Brain pericyte (primary cell): ENCODE results near the gene IER5L.

ENCODE experiments used
- DNase-seq: peaks from one replicate; pipeline ENCODE4 v3.0.0-alpha.2; 2012; ENCODE audit warnings: low read depth, low spot score

IER5L gene

DNA sequence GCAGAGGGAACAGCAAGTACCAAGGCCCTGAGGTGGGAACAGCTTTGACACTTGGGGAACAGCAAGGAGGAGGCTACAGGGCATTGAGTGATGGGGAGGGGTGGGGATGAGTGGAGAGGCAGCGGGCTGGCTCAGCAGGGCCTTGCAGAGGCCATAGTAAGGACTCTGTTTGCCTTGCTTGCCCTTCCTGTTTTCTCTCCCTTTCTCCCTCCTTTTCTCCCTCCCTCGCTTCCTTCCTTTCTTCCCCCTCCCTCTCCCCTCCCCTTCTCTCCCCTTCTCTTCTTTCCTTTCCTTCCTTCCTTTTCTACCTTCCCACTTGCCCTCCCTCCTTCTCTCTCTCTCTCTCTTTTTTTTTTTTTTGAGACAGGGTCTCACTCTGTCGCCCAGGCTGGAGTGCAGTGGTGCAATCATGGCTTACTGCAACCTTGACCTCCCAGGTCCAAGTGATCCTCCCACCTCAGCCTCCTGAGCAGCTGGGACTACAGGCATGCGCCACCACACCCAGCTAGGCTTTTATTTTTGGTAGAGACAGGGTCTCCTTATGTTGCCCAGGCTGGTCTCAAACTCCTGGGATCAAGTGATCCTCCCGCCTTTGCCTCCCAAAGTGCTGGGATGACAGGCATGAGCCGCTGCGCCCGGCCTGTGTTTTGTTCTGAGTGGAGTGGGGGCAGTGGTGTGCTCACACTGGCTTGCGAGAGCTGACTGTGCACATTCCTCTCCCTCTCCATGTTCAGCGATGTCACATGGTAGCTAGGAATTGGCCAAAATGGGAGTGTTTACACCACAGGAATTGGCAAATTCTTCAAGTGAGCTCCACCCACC, 17.1 kb downstream of the IER5L start:
- DNase-seq = no peak

DNA sequence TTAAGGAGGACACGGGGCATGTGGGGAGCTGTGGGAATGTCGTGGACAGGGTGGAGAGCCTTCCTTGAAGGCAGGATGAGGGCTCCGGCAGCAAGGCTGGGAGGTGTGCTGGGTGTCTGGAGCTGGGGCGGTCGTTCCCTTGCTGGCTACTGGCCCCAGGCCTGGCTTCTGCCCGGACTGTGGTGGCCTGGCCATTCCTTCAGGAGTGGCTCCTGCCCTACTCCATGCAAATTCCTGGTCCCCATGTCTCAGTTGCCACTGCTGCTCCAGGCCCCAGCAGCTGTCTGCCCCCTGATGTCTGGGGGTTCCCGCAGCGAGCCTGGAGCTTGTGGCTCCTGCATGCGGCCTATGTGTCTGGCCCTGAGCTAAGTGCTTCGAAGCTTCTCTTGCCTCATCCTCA, 21.9 kb downstream of the IER5L start:
- DNase-seq = no peak

DNA sequence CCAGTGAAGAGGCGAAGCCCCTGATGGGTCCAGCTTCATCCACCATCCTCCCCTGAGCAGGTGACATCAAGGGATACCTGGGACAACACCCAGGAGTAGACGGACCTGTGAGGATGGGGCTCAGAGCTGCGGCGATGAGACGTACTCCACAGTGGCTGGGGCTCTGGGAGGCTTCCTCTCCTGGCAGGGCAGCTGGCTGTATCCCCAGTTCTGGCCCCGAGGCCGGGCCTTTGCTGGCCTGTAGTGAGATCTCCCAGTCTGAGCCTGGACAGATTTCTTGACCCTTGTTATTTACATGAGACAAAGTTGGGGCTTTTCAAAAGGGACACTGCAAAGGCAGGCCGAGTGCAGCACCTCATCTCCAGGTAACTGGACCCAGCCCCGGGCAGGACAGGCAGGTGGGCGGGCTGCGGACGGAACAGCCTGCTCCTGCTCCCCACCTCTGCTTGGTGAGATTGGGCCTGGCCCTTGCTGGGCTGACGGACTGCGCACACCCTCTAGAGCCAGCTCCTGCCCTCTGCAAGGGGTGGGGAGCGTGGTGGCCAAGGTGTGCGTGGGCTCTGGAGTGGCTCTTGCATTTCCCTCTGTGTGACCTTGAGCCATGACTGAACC, 23.1 kb downstream of the IER5L start:
- DNase-seq = no peak

DNA sequence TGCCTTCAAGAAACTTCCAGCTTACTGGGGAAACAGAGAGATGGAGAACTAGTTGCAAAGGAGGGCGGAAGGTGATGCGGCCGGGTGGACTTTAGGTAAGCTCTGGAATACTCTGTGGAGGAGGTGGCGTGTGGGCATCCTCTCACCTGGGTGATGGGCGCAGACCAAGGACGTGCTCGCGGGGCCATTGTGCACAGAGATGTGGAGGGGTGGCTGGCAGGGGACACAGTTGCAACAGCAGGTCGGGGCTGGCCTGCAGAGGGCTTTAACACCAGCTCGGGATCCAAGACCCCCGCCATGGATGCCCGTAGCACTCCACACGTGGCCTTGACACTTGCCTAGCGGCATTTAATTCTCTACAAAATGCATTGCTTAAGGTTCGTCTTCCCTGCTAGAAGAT, 26.6 kb downstream of the IER5L start:
- DNase-seq = no peak

DNA sequence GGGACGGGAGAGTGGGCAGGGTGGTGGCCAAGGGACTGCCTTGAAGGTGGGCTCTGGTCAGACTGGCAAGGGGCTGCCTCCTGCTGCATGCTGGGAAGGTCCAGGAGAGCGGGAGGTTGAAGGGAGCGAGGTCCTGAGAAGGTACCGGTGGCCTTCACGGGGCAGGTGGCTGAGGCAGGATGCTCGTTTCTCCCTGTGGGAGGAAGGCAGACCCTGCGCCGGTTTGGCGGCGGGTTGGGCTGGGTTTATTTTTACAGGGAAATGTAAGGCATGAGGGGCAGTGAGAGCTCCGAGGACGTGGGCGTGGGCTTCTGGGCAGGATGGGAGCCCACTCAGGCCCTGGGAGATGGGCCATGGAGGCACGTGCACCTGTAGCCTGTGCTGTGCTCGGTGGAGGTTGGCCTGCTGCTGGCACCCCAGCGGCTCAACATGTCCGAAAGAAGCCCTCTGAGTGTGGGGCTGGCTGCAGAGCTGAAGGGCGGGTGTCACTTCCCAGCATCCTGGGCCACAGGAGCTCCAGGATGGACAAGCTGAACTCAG, 27.3 kb downstream of the IER5L start:
- no peak for DNase-seq

DNA sequence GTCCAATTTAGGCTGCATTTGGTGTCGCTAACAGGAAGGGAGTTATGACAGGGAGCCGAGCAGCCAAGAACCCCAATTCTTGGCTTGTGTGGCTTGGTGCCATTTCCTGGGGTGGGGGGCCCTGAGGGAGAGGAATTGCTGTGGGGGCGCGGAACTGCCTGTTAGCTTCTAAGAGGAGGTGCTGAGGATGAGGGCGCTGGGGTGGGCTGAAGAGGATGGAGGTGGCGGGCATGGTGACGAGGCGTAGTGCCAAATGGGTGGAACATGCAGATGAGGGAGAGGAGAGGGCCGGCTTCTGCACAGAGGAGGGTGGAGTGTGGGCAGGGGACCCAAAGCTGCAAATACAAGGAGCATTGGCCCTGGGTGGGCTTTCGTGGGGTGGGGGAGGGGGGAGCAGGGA, 27.9 kb downstream of the IER5L start:
- no peak for DNase-seq

DNA sequence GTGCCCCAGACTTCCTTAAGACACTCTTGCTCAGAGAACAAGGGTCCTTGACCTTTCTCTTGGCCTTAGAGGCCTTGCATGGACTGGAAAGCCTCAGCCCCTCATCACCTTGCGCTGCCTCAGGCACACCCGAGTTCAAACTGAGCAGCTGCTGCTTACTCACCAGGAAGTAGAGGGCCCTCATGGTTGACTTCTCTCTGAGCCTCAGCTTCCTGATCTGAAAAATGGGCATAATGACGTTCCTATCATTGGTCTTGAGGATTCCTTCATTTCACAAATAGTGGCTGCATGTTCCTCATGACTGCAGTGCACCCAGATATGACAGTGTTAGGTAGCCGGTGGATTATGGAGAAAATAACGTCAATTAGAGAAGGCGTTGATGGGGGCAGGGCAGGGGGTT, 28.6 kb downstream of the IER5L start:
- DNase-seq = no peak

DNA sequence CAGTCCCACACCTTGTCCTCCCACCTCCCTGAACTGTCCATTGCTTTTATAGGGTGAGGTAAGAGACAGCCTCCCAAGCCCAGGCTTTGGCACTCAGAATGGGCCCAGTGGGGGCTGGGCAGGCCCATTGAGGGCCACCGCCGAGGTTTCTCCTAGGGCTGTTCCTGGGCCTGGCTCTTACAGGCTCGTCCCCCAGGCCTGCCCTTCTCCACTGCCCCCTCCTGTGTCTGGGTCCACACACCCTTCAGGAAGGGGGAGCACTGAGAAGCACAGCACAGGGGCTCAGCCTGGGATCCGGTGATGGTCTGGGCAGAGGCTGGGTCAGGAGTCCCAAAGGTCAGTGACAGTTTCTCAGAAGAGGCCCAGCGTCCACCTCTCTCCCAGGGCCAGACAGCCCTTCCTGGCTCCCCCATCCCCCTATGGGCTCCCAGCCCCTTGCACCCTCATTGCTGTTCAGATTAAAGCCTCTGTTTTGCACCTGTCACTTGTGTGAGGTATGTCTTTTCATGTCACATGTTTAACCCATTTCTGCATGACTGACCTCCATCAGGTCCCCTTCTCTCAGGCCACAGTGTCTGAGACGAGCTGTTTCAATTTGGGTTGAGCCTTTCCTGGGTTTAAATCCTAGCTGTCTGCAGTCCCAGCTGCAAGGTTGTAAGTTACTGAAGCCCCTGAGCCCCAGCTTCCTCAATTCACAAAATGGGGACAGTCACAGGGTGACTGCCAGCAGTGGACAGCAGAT, 29.4 kb downstream of the IER5L start:
- DNase-seq = no peak

DNA sequence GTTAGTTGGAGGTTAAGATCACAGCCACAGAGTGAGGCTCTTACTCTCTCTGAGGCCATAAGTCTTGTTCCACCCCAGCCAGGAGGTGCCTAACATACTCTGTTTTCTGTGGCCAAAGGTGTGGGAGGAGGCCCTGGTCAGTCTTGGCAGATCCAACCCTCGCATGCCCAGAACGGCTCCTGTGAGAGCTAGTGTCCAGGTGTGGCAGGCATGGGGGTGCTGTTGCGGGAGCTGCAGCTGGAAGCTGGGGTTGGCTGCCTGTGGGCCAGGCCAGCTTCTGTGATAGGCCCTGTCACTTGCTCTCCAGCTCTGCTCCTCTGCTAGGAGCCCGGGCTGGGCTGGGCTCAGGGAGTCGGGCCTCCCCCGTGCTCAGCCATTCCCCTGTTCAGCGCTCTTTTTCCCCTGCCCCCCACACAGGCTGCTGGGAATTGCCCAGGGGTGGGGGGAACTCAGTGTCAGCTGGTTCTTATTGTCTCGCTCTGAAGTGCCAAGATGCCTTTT, 31.6 kb downstream of the IER5L start:
- no peak for DNase-seq

DNA sequence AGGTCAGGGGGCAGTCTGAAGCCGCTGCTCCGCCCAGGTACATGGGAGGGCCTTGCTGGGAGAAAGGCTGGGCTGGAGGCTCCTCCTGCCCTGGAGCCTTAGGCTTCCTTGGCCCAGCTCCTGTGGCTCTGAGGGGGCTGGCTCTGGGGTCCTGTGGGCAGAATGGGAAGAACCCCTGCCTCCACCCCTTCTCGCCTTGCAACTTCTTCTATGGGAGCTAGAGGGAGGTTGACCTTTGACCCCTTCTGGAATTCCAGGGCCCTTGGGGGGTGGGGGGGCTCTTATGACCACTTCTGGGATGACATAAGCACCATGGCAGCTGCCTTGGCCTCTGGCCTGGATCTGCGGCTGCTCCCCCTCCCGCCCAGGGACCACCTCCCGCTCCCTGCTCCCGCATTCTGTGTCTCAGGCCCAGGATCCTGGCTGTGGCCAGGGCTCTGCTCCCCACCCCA, 32.2 kb downstream of the IER5L start:
- DNase-seq = peak; percentile 78

DNA sequence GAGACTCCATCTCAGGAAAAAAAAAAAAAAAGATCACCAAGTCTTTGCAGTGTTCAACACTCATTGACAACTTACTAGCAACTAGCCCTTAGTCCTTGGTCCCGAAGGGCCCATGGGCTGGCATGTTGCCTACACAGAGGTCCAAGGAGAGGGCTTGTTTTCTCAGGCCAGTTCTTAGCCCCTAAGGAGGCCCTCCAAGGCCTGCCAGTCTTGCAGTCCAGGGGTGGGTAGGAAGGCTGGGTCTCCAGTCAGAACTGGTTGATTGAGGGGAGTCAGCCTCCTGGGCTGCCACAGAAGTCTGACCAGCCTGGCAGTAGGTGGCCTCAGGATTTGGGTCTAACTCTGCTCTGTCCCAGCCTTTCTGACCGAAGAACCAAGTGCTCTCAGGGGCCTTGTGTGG, 32.7 kb downstream of the IER5L start:
- no peak for DNase-seq

DNA sequence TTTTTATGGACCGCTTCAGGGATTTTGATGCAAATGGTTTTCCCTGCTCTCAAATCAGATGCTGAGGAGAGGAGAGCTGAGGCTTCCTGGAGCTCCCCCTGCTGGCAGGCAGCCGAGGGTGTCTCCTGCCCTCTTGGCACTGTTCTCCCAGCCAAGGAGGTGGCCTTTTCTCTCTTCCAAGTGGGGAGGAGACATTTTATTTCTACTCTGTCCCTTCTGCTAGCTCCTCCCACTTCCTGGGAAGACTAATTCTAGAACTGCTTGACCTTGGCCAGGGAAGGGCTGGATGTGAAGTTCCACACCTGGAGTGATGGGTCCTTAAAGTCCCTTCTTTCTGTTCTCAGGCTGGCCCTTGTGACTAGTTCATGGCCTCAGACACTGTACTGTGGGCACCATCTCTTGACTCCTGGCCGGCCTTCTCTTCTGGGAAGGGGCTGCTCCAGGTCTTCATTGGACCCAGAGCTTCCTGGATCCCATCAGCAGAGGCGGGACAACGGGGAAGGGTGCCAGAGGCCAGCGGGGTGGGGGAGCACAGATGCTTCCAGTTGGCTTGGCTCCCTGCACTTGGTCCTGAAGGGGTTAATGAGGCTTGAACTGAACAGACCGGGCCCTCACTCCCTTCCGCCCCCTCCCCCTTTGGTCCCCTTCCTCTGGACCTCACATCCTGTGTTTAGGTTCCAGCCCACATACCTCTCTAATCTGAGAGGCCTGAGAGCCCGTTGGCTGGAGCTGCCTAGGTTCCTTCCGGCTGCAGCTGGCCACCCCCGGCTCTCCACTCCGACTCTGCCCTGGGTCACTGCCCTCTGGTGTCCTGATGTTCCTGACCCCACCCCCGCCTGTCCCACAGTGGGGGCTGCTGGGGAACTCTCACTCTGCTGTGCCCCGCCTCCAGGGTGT, 34.8 kb downstream of the IER5L start:
- DNase-seq = no peak

DNA sequence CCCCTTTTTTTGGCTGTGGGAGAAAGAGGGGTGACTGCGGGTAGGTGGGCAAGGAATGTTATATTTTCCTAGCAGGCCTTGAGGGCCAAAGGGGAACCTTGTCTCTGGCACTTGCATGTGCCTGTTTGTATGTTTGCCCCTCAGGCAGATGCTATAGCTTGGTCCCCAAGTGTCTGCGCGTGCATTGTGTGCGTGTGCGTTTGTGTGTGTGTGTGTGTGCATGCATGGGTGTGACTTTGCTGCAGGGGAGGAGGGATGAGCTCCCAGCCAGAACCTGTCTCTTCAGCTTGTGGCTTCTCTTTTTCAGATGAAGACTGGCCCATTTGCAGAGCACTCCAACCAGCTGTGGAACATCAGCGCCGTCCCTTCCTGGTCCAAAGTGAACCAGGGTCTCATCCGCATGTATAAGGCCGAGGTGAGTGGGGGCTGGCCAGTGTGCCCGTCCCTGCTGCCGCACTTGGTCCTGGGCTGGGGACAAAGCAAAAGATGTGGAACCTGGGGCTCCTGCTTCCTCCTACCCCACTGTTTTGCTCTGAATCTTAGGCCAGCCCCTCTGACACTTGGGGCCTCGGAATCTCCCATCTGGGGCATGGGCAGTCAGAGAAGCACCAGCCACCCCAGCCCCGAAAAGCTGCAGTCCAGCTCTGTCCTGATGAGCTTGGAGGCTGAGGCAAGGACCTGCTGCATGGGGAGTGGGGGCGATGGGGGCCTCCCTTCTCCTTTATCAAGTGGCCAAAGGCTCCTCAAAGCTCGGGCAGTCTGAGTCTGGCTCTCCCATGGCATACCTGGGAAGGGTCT, 35.7 kb downstream of the IER5L start:
- DNase-seq = no peak

DNA sequence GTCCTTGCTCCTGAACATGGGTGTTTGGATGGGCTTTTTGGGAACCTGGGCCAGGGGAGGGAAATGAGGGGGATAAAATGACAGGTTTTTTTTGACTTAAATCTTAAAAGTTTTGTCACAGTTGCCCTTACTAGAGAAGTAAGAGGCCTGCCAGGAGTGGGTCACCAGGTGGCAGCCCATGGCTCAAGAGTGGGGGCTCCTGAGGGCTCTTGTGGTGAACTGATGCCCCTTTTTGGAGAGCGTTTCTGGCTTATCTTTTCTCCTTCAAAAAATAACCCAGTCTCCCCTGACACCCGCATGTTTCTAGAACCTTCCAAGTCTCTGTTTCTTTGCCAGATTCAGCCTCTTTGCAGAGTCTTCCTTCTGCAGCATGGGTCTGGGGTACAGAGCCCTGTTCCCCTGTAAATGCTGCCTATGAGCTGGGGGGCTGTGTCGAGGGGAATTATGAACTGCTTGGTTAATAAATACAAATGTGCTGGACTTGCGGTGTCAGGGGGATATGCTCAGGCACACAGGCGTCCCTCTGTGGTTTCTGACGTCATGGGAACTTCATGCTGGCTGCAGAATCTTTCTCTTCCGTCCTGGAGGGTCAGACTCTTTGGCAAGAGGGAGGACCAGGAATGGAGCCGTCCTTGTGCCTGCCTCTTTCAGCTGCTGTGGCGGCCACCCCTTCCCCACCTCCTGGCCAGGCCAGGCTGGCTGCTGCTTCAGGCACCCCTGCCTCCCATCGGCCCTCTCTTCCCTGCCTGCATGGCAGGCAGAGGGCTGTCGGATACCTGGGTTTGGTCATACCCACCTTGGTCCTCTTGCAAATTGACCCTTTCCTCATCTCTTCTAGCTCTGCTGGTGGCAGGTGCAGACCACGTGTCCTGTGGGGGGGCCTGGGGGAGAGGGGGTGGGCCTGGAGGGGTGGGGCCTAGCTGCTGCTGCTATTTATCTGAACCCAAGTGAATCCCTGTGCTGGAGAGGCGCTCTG, 36.7 kb downstream of the IER5L start:
- DNase-seq = no peak

DNA sequence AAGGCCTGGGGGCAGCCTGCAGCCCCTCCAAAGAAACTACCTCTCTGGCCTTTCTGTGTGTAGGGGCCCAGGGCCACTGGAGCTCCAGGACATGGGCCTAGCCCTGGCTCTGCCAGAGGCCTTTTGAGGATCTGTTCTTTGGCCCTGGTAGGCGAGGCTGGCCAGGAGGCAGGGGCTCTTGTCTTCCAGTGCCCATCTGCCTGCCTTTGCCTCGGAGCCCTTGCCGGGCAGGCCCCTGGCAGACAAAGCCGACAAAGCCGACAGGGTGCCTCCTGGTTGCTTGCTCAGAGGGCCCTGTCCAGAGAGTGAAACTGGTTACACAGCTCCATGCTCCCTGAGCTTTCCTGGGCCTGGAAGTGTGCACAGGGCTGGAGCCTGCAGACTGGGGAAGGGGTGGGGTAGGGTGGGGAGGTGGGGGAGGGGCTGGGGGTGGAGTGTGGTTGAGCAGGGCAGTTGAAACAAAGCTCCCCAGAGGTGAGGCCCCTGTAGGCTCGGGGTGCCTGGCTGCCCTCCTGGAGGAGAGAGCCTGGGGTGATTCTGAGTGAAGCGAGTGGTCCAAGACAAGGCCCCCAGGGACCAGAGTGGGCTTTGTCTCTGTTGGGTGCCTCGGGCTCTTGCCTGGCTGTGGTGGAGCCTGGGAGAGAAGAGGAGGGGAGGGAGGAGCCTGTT, 37.5 kb downstream of the IER5L start:
- DNase-seq = no peak

DNA sequence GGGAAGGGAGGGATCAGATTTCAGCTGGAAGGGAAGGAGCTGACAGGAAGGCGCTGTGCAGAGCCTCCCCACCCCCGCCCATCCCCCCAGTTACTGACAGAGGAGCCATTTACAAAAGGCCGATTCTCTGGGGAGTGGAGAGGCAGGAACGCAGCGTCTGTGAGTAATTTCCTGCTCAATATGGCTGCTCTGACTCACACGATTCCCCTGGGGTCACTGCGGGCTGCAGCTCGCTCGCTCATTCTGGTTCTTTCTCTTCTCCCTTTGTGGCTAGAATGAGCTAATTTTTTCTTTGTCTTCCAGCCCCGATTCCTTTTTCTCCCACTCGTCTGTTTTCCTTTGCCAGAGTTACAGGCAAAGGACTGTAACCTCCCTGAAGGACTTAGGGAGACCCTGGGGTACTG, 38.1 kb downstream of the IER5L start:
- DNase-seq = peak; percentile 98

DNA sequence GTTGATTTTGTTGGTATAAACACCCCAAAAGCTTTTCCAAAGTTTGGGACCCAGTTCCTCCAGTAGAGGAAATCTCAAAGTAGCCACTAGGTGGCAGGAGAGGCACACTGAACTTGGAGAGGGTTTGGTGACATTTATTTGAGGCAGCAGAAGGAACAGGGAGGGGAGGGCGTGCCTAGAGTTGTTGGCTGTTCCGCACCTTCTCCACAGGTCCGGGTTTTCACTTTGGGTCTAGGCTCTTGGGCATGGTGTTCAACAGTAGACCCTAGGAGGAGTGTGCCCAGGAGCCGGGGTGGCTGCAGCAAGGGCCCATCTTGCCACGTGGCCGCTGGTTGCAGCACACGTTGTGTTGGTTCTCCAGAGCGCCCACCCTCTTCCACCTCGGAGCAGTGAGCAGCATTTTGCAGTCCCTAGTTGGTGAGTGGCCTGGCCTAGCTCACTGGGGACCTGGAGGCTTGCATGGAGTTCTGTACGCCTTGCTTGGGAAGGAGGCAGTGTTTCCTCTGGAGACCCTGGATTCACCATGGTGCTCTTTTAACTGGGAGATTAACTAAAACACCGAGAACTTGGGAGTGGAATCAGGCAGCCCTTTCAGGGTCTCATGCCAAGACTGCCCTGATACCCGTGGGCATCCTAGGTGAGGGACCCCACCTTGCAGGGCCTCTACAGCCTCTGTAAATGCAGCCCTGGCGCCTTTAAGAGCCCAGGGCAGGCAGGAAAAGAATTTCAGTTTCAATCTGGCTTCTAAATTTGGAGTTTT, 38.6 kb downstream of the IER5L start:
- no peak for DNase-seq
